ENCODE data around the gene RELL2.

Gene RELL2

DNA sequence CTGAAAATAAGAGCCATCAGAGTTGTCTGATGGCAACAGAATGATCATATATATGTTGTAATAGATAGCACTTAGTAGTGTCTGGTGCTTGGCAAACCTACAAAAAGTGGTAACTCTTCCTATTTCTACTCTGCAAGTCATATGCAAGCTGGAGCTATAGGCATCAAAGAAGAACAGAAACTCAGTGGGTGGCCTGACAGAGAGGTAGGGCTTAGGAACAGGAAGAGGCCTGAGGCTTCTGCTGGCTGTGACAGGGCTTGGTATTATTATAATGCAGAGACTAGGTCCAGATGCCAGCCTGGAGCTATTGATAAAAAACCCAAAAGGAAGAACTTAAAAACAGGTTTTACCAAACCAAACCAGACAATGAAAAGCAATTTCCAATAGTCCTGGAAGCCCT is 13.6 kb upstream of the RELL2 start:
- peak; percentile 44 for DNase-seq

DNA sequence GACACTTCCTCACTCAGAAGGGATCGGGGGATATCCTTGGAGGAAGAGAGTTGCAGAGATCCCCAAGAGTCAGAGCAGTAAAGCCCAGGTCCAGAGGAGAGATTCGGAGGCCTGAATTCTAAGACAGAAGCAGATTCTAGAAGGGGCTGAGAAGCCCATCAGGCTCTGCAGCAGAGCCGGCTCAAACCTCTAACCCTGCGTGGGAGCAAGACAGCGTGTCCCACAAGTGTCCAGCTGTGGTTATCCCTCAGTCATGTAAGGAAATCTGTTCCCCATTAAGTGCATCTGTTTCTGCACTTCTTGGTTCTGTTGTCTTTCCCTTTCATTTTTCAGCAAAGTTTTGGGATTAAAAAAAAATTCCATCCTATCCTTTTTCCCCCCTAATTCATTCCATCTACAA is 13.2 kb upstream of the RELL2 start:
- no peak for DNase-seq

DNA sequence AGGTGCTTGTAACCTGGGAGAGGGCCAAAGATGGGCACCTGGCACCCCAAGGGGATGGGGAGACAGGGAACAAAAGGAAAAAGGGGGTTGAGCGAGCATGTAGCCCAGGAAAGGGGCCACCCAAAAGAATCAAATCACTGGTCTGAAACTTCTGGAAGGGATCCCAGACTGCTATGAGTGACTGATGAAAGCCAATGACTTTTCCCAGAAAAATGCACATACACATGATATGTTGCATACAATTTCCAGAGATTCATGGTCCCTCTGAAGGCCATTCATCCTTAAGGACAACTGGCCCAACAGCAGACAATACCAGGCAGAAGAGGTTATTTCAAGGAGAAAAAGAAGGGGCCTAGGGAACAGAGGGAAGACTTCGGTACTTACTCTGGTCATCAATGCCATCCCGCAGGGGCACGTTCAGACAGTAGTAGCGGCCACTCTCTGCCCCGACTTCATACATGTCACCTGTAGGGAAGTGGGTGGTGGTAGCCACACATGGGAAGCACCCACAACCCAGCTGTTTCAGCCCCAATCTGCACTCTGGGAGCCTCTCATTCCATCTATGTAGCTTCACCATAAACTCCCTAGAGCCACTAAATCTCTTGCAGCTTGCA is 8.5 kb upstream of the RELL2 start:
- DNase-seq = no peak

DNA sequence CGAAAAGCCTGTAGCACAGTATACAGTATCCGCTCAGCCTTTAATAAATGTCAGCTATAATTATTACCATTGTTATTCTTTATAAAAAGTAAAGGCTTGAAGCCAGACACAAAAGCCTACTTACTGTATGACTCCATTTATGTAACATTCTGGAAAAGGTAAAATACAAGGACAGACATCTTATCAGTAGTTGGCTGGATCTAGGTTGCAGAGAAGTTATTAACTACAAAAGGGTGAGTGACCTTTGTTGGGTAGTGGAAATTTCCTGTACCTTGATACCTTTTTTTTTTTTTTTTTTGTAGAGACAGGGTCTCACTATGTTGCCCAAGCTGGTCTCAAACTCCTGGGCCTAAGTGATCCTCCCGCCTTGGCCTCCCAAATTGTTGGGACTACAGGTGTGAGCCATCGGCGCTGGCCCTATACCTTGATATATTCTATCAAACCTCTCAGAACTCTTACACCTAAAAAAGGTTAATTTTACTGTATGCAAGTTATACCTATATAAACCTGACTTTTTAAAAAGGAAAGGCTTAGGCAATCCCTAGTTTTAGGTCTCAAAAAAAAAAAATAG is 6.1 kb upstream of the RELL2 start:
- no peak for DNase-seq

DNA sequence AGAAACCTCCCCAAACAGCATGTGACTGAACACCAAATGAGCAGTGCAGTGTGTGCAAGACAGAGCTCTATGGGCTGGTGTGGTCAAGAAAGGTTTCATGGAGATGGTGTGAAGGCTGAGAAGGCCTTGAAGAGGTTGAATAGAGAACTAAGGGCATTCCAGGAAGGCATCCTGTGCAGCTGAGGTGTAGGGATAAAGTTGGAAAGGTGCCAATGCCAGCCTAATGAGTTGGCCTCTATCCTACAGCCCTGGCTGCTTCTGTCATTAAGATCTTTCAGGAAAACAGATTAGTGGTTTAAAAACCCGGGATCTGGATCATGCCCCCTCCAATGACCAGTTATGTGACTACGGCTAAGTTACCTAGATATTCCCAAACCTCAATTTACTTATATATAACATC is 4.1 kb upstream of the RELL2 start:
- no peak for DNase-seq

DNA sequence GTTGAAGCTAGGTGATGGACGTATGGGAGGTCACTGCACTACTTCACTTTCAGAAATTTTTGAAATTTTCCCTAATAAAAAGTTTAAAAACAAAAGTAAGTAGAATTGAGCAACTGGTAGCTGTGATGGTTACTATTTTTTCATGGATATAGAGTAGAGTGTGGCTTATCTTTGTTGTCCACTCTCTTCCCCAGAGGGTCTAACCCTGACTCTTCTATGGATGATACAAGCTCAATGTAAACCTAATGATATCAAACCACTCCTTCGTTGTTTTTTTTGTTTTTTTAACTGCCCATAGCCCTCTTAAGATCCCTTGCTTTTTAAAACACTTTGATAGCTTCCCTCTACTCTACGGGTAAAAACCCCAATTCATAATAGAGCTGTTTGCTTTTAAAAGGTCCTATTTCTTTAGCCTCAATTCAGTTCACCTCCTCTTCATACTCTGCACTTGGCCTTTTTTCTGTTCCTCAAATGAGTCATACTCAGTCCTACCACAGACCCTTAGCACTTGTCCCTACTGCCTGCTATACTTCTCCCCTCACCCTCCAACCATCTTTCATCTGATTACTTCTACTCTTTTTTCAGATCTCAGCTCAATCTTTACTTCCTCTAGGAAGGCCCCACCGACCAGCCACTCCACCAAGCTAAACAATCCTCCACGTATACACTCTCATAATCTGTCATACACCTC is 2.8 kb upstream of the RELL2 start:
- no peak for DNase-seq

DNA sequence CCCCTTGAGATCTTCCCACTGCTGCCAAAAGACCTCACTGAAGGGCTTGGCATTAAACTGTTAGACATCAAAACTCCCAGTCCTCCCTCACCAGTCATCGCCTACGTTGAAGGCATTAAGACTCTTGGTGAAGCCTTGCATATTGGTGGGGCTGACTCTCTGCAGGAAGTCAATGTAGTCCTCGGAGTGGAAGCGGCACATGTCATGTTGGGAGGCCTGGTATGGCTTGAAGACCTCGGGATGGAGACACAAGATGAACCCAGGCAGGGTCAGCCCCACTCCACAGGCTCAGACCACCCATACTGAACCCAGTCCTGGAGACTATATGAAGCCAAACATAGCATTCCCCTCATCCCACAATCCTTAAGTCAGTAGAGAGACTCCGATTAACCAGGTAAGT is 2.1 kb upstream of the RELL2 start:
- DNase-seq = no peak

DNA sequence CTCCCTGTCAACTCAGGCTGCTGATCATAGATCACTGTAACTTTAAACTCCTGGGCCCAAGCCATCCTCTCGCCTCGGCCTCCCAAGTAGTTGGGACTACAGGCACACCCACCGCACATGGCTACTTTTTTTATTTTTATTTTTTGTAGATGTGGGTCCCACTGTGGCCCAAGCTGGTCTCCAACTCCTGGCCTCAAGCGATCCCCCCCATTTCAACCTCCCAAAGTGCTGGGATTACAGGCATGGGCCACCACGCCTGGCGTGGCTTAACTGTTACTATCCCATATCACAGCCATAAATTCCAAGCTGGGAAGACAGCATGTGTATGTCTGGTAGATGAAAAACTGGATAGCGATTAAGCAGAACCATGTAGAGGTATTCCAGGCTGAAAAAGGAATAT is 1.2 kb upstream of the RELL2 start:
- no peak for DNase-seq

DNA sequence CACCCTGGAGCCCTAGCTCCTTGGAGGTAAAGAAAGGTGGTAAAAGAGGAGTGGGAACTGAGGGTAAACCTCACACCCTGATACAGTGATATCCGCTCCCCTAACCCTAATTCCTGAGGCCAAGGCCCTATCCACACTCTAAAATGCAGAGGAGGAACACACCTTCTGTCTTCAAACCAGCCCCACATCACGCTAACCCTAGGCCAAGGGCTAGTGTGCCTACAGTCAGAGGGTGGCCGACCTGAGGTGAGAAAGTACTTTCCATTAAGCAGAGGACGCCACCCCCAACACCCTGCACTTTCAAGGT is 738 bp upstream of the RELL2 start:
- DNase-seq = no peak

DNA sequence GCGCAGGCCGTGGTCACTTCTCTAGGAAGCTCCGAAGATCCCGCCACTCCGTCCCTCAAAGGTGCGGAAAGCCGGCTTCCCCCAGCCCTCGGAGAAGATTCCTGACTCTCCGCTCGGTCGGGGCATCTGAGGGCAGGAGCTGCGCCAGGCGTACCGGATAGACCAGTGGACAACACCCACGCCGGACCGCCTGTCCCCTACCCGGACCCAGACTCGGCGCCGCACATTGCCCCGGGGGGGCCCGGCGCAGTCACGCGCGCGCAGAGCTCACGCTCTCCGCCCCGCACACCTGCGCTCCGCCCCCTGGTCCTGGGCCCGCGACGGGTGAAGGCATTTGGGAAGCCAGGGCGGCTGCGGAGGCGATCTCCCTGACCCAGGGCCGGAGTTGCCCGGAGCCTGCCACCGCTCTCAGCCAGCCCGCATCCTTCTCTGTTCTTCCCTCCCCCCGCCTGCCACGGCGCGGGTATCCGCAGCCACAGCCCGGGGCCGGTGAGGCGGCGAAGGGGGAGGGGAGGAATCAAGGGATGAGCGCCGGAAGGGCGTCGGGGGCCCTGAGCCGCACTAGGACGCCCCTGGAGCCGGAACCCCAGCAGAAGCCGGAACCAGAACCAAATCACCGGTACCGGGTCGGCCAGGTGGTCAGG is 448 bp downstream of the RELL2 start:
- peak; percentile 75 for DNase-seq

DNA sequence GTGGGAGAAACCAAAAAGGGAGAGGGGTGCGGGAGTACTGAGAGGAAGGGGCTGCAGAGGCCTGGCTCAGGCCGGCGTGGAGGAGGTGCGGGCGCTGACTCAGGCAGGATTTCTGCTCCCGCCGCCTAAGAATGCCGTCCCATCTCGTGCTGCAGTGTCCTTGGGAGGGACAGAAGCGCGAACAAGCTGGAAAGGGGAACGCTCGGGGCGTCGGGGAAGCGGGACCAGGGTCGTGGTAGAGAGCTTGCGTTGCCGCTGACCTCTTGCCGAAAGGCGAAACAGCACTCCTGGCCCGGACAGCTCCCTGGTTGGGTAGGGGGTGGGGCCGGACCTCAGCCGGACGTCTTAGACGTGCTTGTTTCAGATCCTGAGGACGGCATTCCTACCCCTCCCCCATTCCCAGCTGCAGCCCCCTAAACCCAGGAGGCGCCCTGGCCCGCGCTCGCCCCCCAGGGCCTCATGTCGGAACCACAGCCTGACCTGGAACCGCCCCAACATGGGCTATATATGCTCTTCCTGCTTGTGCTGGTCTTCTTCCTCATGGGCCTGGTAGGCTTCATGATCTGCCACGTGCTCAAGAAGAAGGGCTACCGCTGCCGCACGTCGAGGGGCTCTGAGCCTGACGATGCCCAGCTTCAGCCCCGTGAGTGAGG is 1.1 kb downstream of the RELL2 start:
- DNase-seq = peak; percentile 70

DNA sequence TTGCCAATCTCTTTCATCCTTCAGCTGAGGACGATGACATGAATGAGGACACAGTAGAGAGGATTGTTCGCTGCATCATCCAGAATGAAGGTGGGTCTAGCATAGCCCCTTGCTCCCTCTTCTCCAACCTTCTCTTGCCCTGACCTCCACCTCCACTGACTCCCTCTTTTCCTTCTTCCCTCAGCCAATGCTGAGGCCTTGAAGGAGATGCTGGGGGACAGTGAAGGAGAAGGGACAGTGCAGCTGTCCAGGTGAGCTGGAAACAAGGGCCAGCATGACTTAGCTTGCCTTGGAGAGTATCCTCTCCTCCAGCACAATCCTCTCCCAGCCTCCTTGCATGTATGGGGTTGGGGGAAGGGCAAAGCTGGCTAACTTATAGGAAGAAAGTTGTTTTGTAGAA is 2.0 kb downstream of the RELL2 start:
- no peak for DNase-seq

DNA sequence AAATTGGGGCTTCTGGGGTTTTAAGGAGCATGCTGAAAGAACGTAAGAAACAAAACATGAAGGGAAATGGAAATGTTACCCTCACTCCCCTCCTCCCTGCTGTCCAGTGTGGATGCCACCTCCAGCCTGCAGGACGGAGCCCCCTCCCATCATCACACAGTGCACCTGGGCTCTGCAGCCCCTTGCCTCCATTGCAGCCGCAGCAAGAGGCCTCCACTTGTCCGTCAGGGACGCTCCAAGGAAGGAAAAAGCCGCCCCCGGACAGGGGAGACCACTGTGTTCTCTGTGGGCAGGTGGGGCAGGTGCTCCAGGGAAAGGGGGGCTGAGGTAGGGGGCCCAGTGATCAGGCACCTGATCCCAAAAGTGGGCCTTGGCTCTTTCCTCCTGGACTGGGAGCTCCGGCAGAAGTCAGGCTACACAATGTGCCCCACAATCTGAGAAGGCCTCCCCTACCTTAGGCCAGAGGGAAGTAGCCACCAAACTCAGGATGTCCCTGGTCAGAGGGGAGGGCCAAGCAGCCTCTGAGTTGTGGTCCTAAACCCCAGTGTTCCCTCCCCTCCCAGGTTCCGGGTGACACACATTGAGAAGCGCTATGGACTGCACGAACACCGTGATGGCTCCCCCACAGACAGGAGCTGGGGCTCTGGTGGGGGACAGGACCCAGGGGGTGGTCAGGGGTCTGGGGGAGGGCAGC is 2.7 kb downstream of the RELL2 start:
- no peak for DNase-seq

DNA sequence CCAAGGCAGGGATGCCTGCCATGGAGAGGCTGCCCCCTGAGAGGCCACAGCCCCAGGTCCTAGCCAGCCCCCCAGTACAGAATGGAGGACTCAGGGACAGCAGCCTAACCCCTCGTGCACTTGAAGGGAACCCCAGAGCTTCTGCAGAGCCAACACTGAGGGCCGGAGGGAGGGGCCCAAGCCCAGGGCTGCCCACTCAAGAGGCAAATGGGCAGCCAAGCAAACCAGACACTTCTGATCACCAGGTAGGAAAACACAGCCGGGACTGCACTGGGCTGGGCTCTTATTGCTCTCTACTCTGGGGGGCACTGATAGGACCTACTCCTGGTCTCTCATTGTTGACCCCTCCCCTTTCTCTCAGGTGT is 3.2 kb downstream of the RELL2 start:
- no peak for DNase-seq

DNA sequence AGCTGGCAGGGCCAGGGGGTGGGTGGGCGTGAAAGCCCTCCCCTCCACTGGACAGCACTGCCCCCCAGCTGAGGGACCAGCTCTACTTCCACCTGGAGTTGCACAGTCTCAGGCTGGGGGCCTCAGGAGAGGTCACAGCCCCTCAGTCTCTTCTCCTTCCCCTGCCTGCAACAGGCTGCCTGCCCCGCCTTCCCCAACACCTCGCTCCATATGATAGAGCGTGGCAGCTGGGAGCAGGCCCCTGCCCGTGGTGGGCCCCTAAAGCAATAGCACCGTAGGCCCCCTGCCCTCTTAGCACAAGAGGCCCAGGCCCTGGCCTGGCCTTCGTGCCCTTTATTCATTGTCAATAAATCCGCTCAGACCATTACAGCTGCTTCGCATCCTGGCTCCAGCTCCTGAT is 3.9 kb downstream of the RELL2 start:
- DNase-seq = no peak

DNA sequence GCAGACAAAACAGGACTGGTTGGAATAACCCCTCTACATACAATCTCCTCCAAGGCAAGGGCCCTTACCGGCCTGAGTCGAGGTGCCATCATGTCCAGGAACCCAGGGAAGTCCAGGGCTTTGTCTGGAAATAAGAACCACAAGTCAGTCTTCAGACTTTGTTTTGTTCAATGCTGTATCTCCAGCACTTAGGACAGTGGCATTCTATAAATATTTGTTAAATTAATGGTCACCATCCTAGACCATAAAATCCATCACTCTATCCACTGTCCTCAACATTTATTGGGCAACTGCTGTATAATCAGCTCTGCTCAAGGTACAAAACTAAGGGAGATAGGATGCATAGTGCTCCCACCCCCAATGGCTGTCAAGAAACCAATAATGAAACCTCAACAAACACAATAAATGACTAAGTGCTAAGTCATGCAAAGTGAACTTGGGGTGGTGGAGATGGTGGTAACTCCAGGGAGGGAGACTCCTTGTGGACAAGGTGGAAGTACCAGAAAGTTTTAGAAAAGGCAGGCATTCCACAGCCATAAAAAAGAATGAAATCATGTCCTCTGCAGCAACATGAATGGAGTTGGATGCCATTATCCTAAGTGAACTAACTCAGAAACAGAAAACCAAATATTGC is 5.0 kb downstream of the RELL2 start:
- DNase-seq = peak; percentile 33

DNA sequence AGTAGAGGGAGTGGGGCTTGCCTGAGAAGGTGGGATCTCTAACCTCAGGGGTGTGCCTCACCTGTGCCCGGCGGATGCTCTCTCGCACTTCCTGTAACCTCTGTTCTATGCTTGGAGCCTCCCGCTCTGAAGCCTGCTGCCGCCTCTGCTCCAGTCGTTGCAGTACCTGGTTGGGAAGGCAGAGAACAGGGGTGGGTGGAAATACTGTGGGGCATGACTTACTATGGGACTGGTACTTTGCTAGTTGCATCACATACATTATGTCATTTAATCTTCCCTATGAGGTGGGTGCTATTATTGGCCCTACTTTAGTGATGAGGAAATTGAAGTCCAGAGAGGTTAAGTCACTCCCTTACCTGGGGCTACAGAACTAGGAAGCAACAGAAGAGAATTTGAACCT is 9.2 kb downstream of the RELL2 start:
- DNase-seq = no peak

DNA sequence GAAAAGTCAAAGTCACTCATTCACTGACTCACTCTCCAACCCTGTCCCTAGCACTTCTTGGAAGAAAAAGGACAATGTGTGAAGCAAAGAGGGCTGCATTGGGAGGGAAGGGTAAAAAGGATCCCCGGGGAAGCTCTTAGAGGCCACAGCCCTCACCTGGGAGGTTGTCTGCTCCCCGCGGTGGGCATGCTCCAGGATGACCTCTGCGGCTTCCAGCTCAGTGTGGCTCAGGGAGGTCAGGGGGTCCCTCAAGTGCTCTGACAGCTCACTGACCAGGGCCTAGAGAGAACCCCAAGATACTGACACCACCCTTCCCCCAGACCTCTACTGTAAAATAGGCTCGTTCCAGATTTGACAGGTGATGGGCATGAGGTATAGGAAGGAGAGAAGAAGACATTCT is 10.4 kb downstream of the RELL2 start:
- no peak for DNase-seq

DNA sequence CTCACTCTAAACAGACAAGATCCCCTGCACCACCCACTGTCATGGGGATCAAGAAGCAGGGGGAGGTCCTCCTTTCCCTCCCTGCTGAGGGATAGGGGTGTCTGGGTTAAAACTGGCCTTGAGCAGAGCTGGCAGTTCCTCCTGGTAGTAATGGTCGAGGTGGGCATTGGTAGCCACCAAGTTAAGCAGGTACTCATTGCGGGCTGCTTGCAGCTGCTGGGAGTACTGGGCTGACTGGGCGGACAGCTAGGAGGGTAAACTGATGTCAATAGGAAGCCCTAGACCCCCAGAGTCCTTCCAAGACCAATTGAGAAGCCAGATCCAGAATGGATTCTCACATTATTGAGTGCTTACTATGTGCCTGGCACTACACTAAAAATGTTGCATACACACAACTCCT is 11.1 kb downstream of the RELL2 start:
- DNase-seq = no peak

DNA sequence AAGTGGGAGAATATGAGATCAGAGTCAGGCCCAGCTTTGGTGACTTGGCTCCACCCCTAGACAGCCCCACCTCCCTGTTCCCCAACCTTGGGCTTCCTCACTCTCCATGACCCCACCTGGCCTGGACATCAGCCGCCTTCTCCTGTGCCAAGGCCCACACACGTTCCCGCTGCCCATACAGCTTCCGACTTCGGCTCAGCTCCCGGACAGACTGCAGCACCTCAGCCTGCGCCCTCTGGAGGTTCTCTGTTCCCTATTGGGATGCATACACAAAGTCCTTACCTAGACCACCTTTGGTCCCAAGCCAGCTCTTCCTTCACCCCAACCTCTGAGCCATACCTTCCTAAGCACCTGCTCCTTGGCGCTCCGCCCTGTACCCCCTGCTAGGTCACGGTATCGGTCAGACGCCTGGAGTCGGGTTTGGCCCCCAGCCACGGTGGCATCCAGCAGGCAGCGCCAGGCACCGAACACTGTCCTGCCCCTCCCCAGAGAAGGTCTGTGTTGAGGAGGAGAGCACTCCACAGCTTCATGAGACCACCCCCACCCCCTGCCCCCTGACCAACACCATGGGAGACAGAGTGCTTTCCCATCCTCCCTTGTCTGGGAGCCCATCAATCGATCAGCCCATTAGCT is 12.4 kb downstream of the RELL2 start:
- no peak for DNase-seq

DNA sequence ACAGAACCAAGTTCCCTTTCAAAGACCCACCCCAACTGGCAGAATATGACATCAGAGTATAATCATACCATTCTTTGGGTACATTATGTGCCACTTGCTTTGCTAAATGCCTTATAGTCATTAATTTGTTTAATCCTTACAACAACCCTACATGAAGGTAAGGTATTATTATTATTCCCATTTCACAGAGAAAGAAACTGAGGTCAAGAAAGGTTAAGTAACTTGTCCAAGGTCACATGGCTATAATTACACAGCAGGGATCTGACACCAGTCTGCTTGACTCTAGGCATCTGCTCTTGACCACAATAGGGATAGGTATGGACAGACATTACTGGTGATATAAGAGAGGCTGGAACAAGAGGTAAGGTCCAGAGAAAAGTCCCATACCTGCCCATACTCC is 13.2 kb downstream of the RELL2 start:
- no peak for DNase-seq
